PC-3 (cell line): ENCODE data around the gene PTPRN2. TPM values are rescaled to one million over a fixed set of nuclear protein-coding genes. Genes with fewer than 3 reads are reported as not detected.

Experiments
- ATAC-seq: fragments of 200-7000 bp; cut with Tn5 transposase; 2 replicates; pipeline ENCODE4 v1.9.1; 2020; ENCODE audit warnings: mild to moderate bottlenecking, moderate library complexity
- BruUV-seq: library from RNA; stranded (reverse); fragments of 400-500 nt; replicated peaks from 2 replicates; lab custom pipeline; 2021; lab: Mats Ljungman, UMichigan
- CTCF ChIA-PET: fragments of 300-600 bp; sonication (Branson Sonifier 250); formaldehyde crosslinking; loops from one replicate; lab custom pipeline; 2022; ENCODE audit warnings: antibody characterized with exemption; lab: Charles Lee
- POLR2A ChIA-PET: fragments of 300-600 bp; sonication (Branson Sonifier 250); formaldehyde crosslinking; loops from one replicate; lab custom pipeline; 2022; ENCODE audit warnings: antibody characterized with exemption; ENCODE audit not compliant: unreplicated experiment; lab: Charles Lee
- DNase-seq: peaks from one replicate; pipeline ENCODE4 v3.0.0-alpha.2; 2015
- H2AFZ ChIP-seq: fragments of 300-600 bp; sonication (generic); 2 replicates; pipeline ENCODE4 v1.6.0; 2016; ENCODE audit warnings: antibody characterized with exemption, low read length
- H3F3A ChIP-seq: fragments of 300-600 bp; sonication (generic); one replicate; pipeline ENCODE4 v1.6.0; 2017; ENCODE audit warnings: antibody characterized with exemption, low read length, control low read depth, mild to moderate bottlenecking; ENCODE audit not compliant: unreplicated experiment
- H3K27ac ChIP-seq: fragments of 300-600 bp; sonication (generic); 2 replicates; pipeline ENCODE4 v1.5.1; 2016; ENCODE audit warnings: mild to moderate bottlenecking, low read length
- H3K27me3 ChIP-seq: fragments of 300-600 bp; sonication (generic); 2 replicates; pipeline ENCODE4 v1.6.1; 2016; ENCODE audit warnings: low read length, mixed read lengths
- H3K36me3 ChIP-seq: fragments of 300-600 bp; sonication (generic); 2 replicates; pipeline ENCODE4 v1.6.1; 2016; ENCODE audit warnings: low read depth, mixed run types, low read length, mixed read lengths
- H3K4me1 ChIP-seq: fragments of 300-600 bp; sonication (generic); 2 replicates; pipeline ENCODE4 v1.5.1; 2016; ENCODE audit warnings: low read length; ENCODE audit not compliant: insufficient read depth
- H3K4me2 ChIP-seq: fragments of 300-600 bp; sonication (generic); 2 replicates; pipeline ENCODE4 v1.6.0; 2016; ENCODE audit warnings: low read length
- H3K4me3 ChIP-seq: fragments of 300-600 bp; sonication (generic); 2 replicates; pipeline ENCODE4 v1.5.1; 2016; ENCODE audit warnings: mild to moderate bottlenecking, low read length, mixed read lengths
- H3K79me2 ChIP-seq: fragments of 300-600 bp; sonication (generic); 2 replicates; pipeline ENCODE4 v1.6.1; 2017; ENCODE audit warnings: low read length, mixed read lengths
- H3K9ac ChIP-seq: fragments of 300-600 bp; sonication (generic); 2 replicates; pipeline ENCODE4 v1.6.0; 2016; ENCODE audit warnings: mild to moderate bottlenecking, low read length
- H3K9me2 ChIP-seq: fragments of 300-600 bp; sonication (generic); replicated peaks from 2 replicates; pipeline ENCODE4 v1.6.1; 2016; ENCODE audit warnings: mixed run types, low read length, mixed read lengths
- H3K9me3 ChIP-seq: fragments of 300-600 bp; sonication (generic); 2 replicates; pipeline ENCODE4 v1.6.1; 2016; ENCODE audit warnings: low read length, mixed read lengths
- H4K20me1 ChIP-seq: fragments of 300-600 bp; sonication (generic); 2 replicates; pipeline ENCODE4 v1.6.1; 2016; ENCODE audit warnings: low read length, mixed read lengths
- CTCF ChIP-seq: fragments of 300-600 bp; sonication (generic); conservative IDR thresholded peaks from 2 replicates; pipeline ENCODE4 v1.5.1; 2017; ENCODE audit warnings: antibody characterized with exemption, low read depth, mild to moderate bottlenecking, low read length
- EZH2 ChIP-seq: fragments of 300-600 bp; sonication (generic); IDR thresholded peaks from one replicate; pipeline ENCODE4 v1.6.1; 2017; ENCODE audit warnings: antibody characterized with exemption, mild to moderate bottlenecking, low read length; ENCODE audit not compliant: unreplicated experiment
- EZH2phosphoT487 ChIP-seq: fragments of 300-600 bp; sonication (generic); IDR thresholded peaks from 2 replicates; pipeline ENCODE4 v1.6.1; 2018; ENCODE audit warnings: mild to moderate bottlenecking, antibody characterized with exemption, low read length, borderline replicate concordance
- intact Hi-C: fragments of 100-400 bp; cut with micrococcal nuclease; formaldehyde crosslinking; loops from 2 replicates; pipeline ENCODE4 v1.9.0; 2023
- total RNA-seq: library from RNA; depleted of rRNA; stranded (reverse); fragments of >200 nt; gene quantifications from 2 replicates; pipeline ENCODE4 v1.2.3, GENCODE V29; 2014

Gene PTPRN2
- total RNA-seq, 1 experiment from 2014 or later, result 3.2 TPM

GRCh38 chr7:158329686-158330085, 257.9 kb downstream of the PTPRN2 start:
- TF ChIP-seq EZH2 (no peak), CTCF (no peak), EZH2phosphoT487 (no peak)
- POLR2A ChIA-PET, result no interaction called here
- BruUV-seq, result no TSS peak

DNA sequence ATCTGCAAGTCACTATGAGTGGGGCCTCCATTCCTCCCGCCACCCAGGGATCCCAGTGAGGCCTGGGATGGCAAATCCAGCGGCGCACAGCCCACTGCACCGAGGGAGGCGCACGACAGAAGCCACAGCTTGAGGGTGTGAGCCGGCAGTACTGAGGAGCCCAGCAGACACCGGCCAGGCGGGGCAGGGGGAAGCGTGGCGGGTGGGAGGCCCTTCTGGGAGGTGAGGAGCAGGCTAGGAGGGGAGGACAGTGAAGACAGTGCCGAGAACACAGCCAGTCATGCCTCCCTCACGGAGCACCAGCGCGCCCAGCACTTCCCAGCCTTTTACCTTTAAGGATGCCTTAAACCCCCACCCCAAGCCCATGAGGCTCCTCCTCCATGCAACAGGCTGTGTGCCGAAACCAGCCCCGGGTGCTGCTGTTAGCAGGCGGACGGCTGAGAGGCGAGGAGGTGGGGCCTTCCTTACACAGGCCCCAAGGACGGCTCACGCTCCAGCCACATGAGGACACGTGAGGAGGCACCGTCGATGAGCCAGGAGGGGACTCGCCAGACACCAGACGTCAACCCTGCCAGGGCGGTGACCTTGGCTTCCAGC, 258.5 kb downstream of the PTPRN2 start:
- H4K20me1 ChIP-seq, result no peaks in the 10 kb centered on the region
- CTCF ChIA-PET, result no interaction called here
- no peak overlapping the region for H3K4me2 ChIP-seq
- DNase-seq, result no peak
- no peaks in the 10 kb centered on the region for H3K36me3 ChIP-seq
- no TSS peak for BruUV-seq
- H3K9ac ChIP-seq, result no peak overlapping the region
- H3K79me2 ChIP-seq, result no peaks in the 10 kb centered on the region
- POLR2A ChIA-PET, result no interaction called here
- H3K4me3 ChIP-seq, result no peak overlapping the region
- H3K9me3 ChIP-seq, result no peaks in the 10 kb centered on the region
- H3F3A ChIP-seq, result no peaks in the 10 kb centered on the region
- intact Hi-C loops, result no loop called here
- H3K27me3 ChIP-seq, result no peaks in the 10 kb centered on the region
- ATAC-seq, result no peak
- H3K4me1 ChIP-seq, result peaks cover 8% of the 10 kb centered on the region; the same call in 1 of the 2 replicates
- no peaks in the 10 kb centered on the region for H3K9me2 ChIP-seq
- H2AFZ ChIP-seq, result no peak overlapping the region
- TF ChIP-seq CTCF (no peak), EZH2 (no peak), EZH2phosphoT487 (no peak)
- H3K27ac ChIP-seq, result no peak overlapping the region

More at GRCh38 chr7:158329686-158330085, 257.9 kb downstream of the PTPRN2 start:
- H3K9me3 ChIP-seq, result no peaks in the 10 kb centered on the region
- no peak for DNase-seq
- no peaks in the 10 kb centered on the region for H3F3A ChIP-seq
- no peaks in the 10 kb centered on the region for H4K20me1 ChIP-seq
- H3K4me3 ChIP-seq, result no peak overlapping the region
- ATAC-seq, result no peak
- no peak overlapping the region for H2AFZ ChIP-seq
- no peaks in the 10 kb centered on the region for H3K36me3 ChIP-seq
- H3K9ac ChIP-seq, result no peak overlapping the region
- CTCF ChIA-PET, result interaction anchor here (0.7 kb wide), 1 partner anchor 96 kb away, joined by 3 read pairs; no protein-coding TSS in a partner anchor
- H3K9me2 ChIP-seq, result no peaks in the 10 kb centered on the region
- no peak overlapping the region for H3K4me2 ChIP-seq
- no peak overlapping the region for H3K27ac ChIP-seq
- H3K79me2 ChIP-seq, result no peaks in the 10 kb centered on the region
- H3K27me3 ChIP-seq, result no peaks in the 10 kb centered on the region
- intact Hi-C loops, result no loop called here
- peaks cover 8% of the 10 kb centered on the region; the same call in 1 of the 2 replicates for H3K4me1 ChIP-seq

GRCh38 chr7:158328376-158329013, 259.1 kb downstream of the PTPRN2 start:
- H3K4me2 ChIP-seq, result no peak overlapping the region
- ChIA-PET POLR2A (no interaction called here), CTCF (no interaction called here)
- H4K20me1 ChIP-seq, result no peaks in the 10 kb centered on the region
- ATAC-seq (no peak), DNase-seq (no peak)
- intact Hi-C loops, result no loop called here
- H3K79me2 ChIP-seq, result no peaks in the 10 kb centered on the region
- no peaks in the 10 kb centered on the region for H3K9me3 ChIP-seq
- H3F3A ChIP-seq, result no peaks in the 10 kb centered on the region
- no peaks in the 10 kb centered on the region for H3K9me2 ChIP-seq
- no peaks in the 10 kb centered on the region for H3K27me3 ChIP-seq
- H3K4me3 ChIP-seq, result no peak overlapping the region
- no peak overlapping the region for H3K27ac ChIP-seq
- no peak for TF ChIP-seq EZH2
- TF ChIP-seq CTCF, result no peak
- TF ChIP-seq EZH2phosphoT487, result no peak
- BruUV-seq, result no TSS peak
- H3K4me1 ChIP-seq, result peaks cover 8% of the 10 kb centered on the region; the same call in 1 of the 2 replicates
- H3K9ac ChIP-seq, result no peak overlapping the region
- H3K36me3 ChIP-seq, result no peaks in the 10 kb centered on the region
- H2AFZ ChIP-seq, result no peak overlapping the region
